Mesenchymal stem cell (in vitro differentiated cells and primary cell): ENCODE results near the gene GLI2.

Experiments used
- DNase-seq: peaks from one replicate; pipeline ENCODE4 v3.0.0-alpha.2; 2013
- H2AFZ ChIP-seq: one replicate; pipeline ENCODE4 v1.6.1; 2013; ENCODE audit warnings: low read depth, mild to moderate bottlenecking, control low read depth, inconsistent platforms, low read length, moderate library complexity
- H2AK5ac ChIP-seq: 2 replicates; pipeline ENCODE4 v1.6.1; 2013; ENCODE audit warnings: low read length, moderate library complexity, mild to moderate bottlenecking, inconsistent platforms; ENCODE audit not compliant: severe bottlenecking
- H2BK120ac ChIP-seq: one replicate; pipeline ENCODE4 v1.6.1; 2013; ENCODE audit warnings: low read depth, mild to moderate bottlenecking, inconsistent platforms, low read length, moderate library complexity
- H2BK12ac ChIP-seq, 2 experiments: one replicate each; pipeline ENCODE4 v1.6.1; 2013; ENCODE audit warnings: inconsistent platforms in 2 of 2, low read length in 2 of 2, mild to moderate bottlenecking in 2 of 2, moderate library complexity in 2 of 2, control low read depth in 1 of 2
- H2BK15ac ChIP-seq: one replicate; pipeline ENCODE4 v1.6.1; 2013; ENCODE audit warnings: mild to moderate bottlenecking, low read depth, inconsistent platforms; ENCODE audit not compliant: poor library complexity, severe bottlenecking
- H2BK5ac ChIP-seq: 2 replicates; pipeline ENCODE4 v1.6.1; 2013; ENCODE audit warnings: low read depth, mild to moderate bottlenecking, low read length, control low read depth, inconsistent platforms; ENCODE audit not compliant: poor library complexity, severe bottlenecking
- H3K14ac ChIP-seq, 2 experiments: one replicate each; pipeline ENCODE4 v1.6.1; 2013; ENCODE audit warnings: inconsistent platforms in 2 of 2, low read length in 2 of 2, control low read depth in 1 of 2, mild to moderate bottlenecking in 1 of 2, moderate library complexity in 1 of 2
- H3K18ac ChIP-seq, 2 experiments: one replicate each; pipeline ENCODE4 v1.6.1; 2013; ENCODE audit warnings: inconsistent platforms in 2 of 2, low read length in 2 of 2, control low read depth in 1 of 2, low read depth in 1 of 2, mild to moderate bottlenecking in 1 of 2
- H3K23ac ChIP-seq, 2 experiments: one replicate each; pipeline ENCODE4 v1.6.1; 2013; ENCODE audit warnings: inconsistent platforms in 2 of 2, low read length in 2 of 2, mild to moderate bottlenecking in 2 of 2, moderate library complexity in 2 of 2, control low read depth in 1 of 2
- H3K27ac ChIP-seq: 2 replicates; pipeline ENCODE4 v1.5.1; 2013; ENCODE audit warnings: mild to moderate bottlenecking, moderate library complexity, low read length, control low read depth, inconsistent platforms; ENCODE audit not compliant: poor library complexity, severe bottlenecking
- H3K27me3 ChIP-seq, 2 experiments: 2 replicates each; pipeline versions ENCODE4 v1.6.1 to v1.7.0; 2013; ENCODE audit warnings: low read length in 2 of 2, mild to moderate bottlenecking in 2 of 2, moderate library complexity in 2 of 2, control low read depth in 1 of 2, inconsistent platforms in 1 of 2; ENCODE audit not compliant: control insufficient read depth in 1 of 2, insufficient read depth in 1 of 2
- H3K36me3 ChIP-seq, 2 experiments: 2 replicates each; pipeline versions ENCODE4 v1.6.1 to v1.7.0; 2013; ENCODE audit warnings: low read length in 2 of 2, control low read depth in 1 of 2, inconsistent platforms in 1 of 2, low read depth in 1 of 2, mild to moderate bottlenecking in 1 of 2; ENCODE audit not compliant: insufficient read depth in 2 of 2, control insufficient read depth in 1 of 2
- H3K4ac ChIP-seq, 2 experiments: one replicate each; pipeline ENCODE4 v1.6.1; 2013; ENCODE audit warnings: inconsistent platforms in 2 of 2, low read length in 2 of 2, mild to moderate bottlenecking in 2 of 2, moderate library complexity in 2 of 2, control low read depth in 1 of 2, low read depth in 1 of 2
- H3K4me1 ChIP-seq: 2 replicates; pipeline ENCODE4 v1.6.1; 2013; ENCODE audit warnings: low read depth, low read length, control low read depth; ENCODE audit not compliant: control insufficient read depth, insufficient read depth
- H3K4me2 ChIP-seq: 2 replicates; pipeline ENCODE4 v1.6.1; 2013; ENCODE audit warnings: low read length, mild to moderate bottlenecking, inconsistent platforms; ENCODE audit not compliant: poor library complexity, severe bottlenecking
- H3K4me3 ChIP-seq, 2 experiments: 2 replicates each; pipeline versions ENCODE4 v1.5.1 to v1.7.0; 2013; ENCODE audit warnings: low read length in 2 of 2, mild to moderate bottlenecking in 2 of 2, control low read depth in 1 of 2, low read depth in 1 of 2; ENCODE audit not compliant: insufficient read depth in 1 of 2
- H3K79me1 ChIP-seq: replicated peaks from 2 replicates; pipeline ENCODE4 v1.6.1; 2013; ENCODE audit warnings: mild to moderate bottlenecking, control low read depth, low read length, inconsistent platforms; ENCODE audit not compliant: poor library complexity, severe bottlenecking
- H3K9ac ChIP-seq: 2 replicates; pipeline ENCODE4 v1.7.0; 2013; ENCODE audit warnings: mild to moderate bottlenecking, low read length, moderate library complexity
- H3K9me3 ChIP-seq: 2 replicates; pipeline ENCODE4 v1.7.0; 2013; ENCODE audit warnings: mild to moderate bottlenecking, low read length; ENCODE audit not compliant: control insufficient read depth
- H4K8ac ChIP-seq: one replicate; pipeline ENCODE4 v1.6.1; 2013; ENCODE audit warnings: inconsistent platforms, mild to moderate bottlenecking, low read length, moderate library complexity
- H4K91ac ChIP-seq: one replicate; pipeline ENCODE4 v1.6.1; 2013; ENCODE audit warnings: mild to moderate bottlenecking, low read length, inconsistent platforms
- WGBS: methylation state at CpG from one replicate; pipeline ENCODE4 v1.1.7; 2013; ENCODE audit warnings: mixed read lengths; 5-methylcytosine and 5-hydroxymethylcytosine counted together

The GLI2 gene

GRCh38 chr2:120744817-120745216 is 9.1 kb downstream of the GLI2 start:
- DNase-seq, result no peak
- Histone ChIP-seq H4K8ac (no peak overlapping the region), H3K27me3 (no peaks in the 10 kb centered on the region), H3K23ac (no peak overlapping the region), H3K14ac (no peak overlapping the region), H2BK5ac (no peak overlapping the region), H2BK15ac (no peak overlapping the region), H3K36me3 (peaks cover 0 to 4% of the 10 kb centered on the region in 2 experiments), H3K4me2 (no peak overlapping the region), H3K27ac (no peak overlapping the region), H2AFZ (no peak overlapping the region), H3K18ac (no peak overlapping the region), H3K4me3 (no peak overlapping the region), H2BK120ac (no peak overlapping the region), H4K91ac (no peak overlapping the region), H3K9ac (no peak overlapping the region), H3K4me1 (peaks cover 13% of the 10 kb centered on the region), H3K9me3 (no peaks in the 10 kb centered on the region), H3K4ac (no peak overlapping the region), H3K79me1 (peaks cover 34% of the 10 kb centered on the region), H2AK5ac (no peak overlapping the region), H2BK12ac (peak overlapping the region in 1 of 2 experiments; percentile 21)

DNA sequence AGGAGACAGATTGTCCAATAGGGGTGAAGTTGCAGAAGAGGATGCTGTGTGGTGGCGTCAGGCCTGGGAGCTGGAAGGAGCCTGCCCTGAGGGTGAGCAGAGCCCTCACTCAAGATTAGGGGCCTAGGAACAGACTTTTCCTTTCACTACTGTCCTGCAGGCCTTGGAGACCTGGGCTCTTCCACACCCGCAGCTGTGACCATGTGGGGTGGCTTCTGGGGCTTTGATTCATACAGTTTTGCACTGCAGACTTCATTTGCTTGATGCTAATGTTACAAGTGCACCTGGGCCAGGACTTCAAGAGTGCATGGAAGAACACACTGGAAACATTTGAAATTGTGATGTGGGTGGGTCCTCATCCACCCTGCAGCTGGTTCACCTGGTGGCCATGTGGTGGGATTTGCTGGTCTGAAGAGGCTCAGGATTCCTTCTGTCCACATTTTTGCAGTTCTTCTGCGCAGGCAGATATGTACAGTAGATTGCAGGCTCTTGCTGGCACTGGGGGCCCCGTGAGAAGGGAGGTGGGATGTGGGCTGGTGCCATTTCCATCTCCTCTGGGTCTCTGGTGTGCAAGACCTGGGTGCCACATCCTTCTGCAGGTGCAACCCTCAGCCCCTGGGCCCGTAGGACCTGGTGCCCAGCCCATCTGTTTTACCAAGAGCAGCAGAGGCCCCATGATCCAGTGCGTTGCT is 9.9 kb downstream of the GLI2 start:
- no peak overlapping the region for H3K14ac ChIP-seq
- peaks cover 18% of the 10 kb centered on the region for H3K4me1 ChIP-seq
- no peak overlapping the region for H4K91ac ChIP-seq
- no peak overlapping the region for H3K23ac ChIP-seq
- peaks cover 39% of the 10 kb centered on the region for H3K79me1 ChIP-seq
- H3K18ac ChIP-seq, result no peak overlapping the region
- no peak overlapping the region for H2BK5ac ChIP-seq
- H3K9ac ChIP-seq, result no peak overlapping the region
- H3K27ac ChIP-seq, result no peak overlapping the region
- WGBS, result over 99% methylated on average over 6 of the region's 6 CpGs
- no peak overlapping the region for H3K4ac ChIP-seq
- no peak overlapping the region for H3K4me2 ChIP-seq
- no peak overlapping the region for H2BK15ac ChIP-seq
- DNase-seq, result no peak
- H4K8ac ChIP-seq, result peak overlapping the region; percentile 28
- no peaks in the 10 kb centered on the region for H3K9me3 ChIP-seq
- peaks cover 0 to 4% of the 10 kb centered on the region in 2 experiments for H3K36me3 ChIP-seq
- no peak overlapping the region for H3K4me3 ChIP-seq
- no peak overlapping the region for H2BK12ac ChIP-seq
- no peak overlapping the region for H2AFZ ChIP-seq
- no peak overlapping the region for H2AK5ac ChIP-seq
- no peak overlapping the region for H2BK120ac ChIP-seq
- no peaks in the 10 kb centered on the region for H3K27me3 ChIP-seq

DNA sequence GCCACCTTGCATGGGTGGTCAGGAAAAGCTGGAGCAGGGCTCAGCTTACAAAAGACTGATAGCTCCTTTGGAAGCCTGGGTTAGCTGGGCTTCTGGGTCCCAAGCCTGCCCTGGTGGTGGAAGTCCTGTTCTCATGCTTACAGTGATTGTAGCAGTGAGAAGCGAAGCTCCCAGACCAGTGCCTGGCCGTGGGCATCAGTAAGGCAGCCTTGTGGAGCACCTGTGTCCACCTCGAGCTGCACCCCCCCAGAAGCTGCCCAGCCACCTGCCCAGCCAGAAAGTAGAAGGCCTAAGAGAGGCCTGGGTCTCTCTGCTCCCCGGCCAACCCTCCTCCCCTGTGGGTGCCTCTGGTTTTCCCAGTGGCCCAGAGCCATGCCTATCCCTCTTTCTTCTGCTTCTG is 10.5 kb downstream of the GLI2 start:
- Histone ChIP-seq H3K79me1 (peaks cover 42% of the 10 kb centered on the region), H4K91ac (peak overlapping the region; percentile 28), H3K14ac (no peak overlapping the region), H3K18ac (no peak overlapping the region), H2AK5ac (no peak overlapping the region), H3K4me3 (no peak overlapping the region), H3K4ac (peak overlapping the region; percentile 4 to 60), H4K8ac (peak overlapping the region; percentile 28), H3K9me3 (no peaks in the 10 kb centered on the region), H3K9ac (no peak overlapping the region), H3K4me1 (peaks cover 14% of the 10 kb centered on the region), H3K36me3 (peaks cover 0 to 4% of the 10 kb centered on the region in 2 experiments), H3K27ac (no peak overlapping the region), H2AFZ (no peak overlapping the region), H2BK12ac (peak overlapping the region in 1 of 2 experiments; percentile 60), H2BK120ac (no peak overlapping the region), H3K23ac (no peak overlapping the region), H2BK15ac (no peak overlapping the region), H3K27me3 (no peaks in the 10 kb centered on the region), H3K4me2 (no peak overlapping the region), H2BK5ac (no peak overlapping the region)
- no peak for DNase-seq
- 100% methylated on average over 4 of the region's 4 CpGs for WGBS

DNA sequence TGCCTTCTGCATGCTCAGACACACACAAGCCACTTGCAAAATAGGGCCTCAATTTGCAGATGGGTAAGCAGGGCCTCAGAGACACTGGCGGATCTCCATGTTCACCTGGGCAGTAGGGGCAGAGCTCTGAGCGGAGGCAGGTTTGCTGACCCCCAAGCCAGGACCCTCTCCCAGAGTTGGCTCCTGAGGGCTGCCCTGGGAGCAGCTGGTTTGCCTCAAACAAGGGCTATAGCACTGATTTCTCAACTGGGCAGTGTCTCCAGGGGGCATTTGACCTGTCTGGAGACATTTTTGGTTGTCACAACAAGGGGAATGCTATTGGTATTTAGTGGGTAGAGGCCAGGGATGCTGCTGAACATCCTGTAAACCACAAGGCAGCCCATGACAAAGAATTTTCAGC is 11.6 kb downstream of the GLI2 start:
- Histone ChIP-seq H3K27ac (no peak overlapping the region), H3K23ac (no peak overlapping the region), H2BK120ac (no peak overlapping the region), H3K36me3 (peaks cover 0 to 4% of the 10 kb centered on the region in 2 experiments), H3K18ac (peak overlapping the region in 1 of 2 experiments; percentile 1), H4K91ac (no peak overlapping the region), H2AFZ (no peak overlapping the region), H2AK5ac (no peak overlapping the region), H3K4me3 (no peak overlapping the region), H3K27me3 (no peaks in the 10 kb centered on the region), H3K9me3 (no peaks in the 10 kb centered on the region), H2BK5ac (no peak overlapping the region), H2BK15ac (no peak overlapping the region), H3K4me1 (peaks cover 14% of the 10 kb centered on the region), H3K79me1 (peaks cover 41% of the 10 kb centered on the region), H2BK12ac (peak overlapping the region in 1 of 2 experiments; percentile 17), H3K9ac (no peak overlapping the region), H3K4me2 (no peak overlapping the region), H4K8ac (peak overlapping the region; percentile 24), H3K14ac (no peak overlapping the region), H3K4ac (no peak overlapping the region)
- 97% methylated on average over 2 of the region's 2 CpGs for WGBS
- DNase-seq, result no peak
